Neural progenitor cell (in vitro differentiated cells): ENCODE measurements around the gene KLRC4.

Source experiments
- CTCF ChIP-seq: fragments of 200-600 bp; sonication (generic); IDR thresholded peaks from 2 replicates; pipeline ENCODE4 v1.5.1; 2017; ENCODE audit warnings: antibody characterized with exemption, mild to moderate bottlenecking
- EZH2 ChIP-seq: fragments of 200-600 bp; sonication (generic); IDR thresholded peaks from 2 replicates; pipeline ENCODE4 v1.6.1; 2017; ENCODE audit warnings: antibody characterized with exemption, mild to moderate bottlenecking, moderate library complexity
- EZH2phosphoT487 ChIP-seq: fragments of 200-600 bp; sonication (generic); IDR thresholded peaks from 2 replicates; pipeline ENCODE4 v1.6.1; 2017; ENCODE audit warnings: antibody characterized with exemption

- TF ChIP-seq CTCF (no peak), EZH2 (no peak), EZH2phosphoT487 (no peak)
Measured at GRCh38 chr12:10368206-10369171, 41.1 kb downstream of the KLRC4 start.
